HG02981 (cell line): ENCODE data around the gene CD1E.
"Not testable (repeated sequence)": the region's sequence is repeated elsewhere in the genome, so short reads cannot be mapped to it uniquely, and the experiment has no call there.

Experiments
- ATAC-seq: cut with Tn5 transposase; IDR thresholded peaks from one replicate; pipeline ENCODE4 v1.9.1; 2021; ENCODE audit warnings: mild to moderate bottlenecking, moderate library complexity; ENCODE audit not compliant: unreplicated experiment

CD1E gene

DNA sequence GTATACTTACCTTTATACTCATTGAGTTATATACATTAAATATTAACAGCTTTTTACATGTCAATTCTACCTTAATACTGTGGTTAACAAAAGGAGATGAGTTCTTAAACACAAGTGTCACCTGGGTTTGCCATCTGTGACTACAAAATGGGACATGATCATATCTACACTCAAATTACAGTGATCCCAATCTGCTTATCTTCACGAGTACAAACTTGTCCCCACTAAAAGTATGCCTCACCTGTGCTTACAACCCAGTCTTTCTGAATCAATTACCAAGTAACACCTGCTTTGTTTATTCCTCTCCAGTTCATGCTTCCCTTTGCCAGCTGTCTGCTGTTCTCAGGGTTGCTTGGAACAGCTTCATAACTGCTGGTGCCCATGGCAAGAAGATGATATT is 8.8 kb downstream of the CD1E start:
- ATAC-seq, result no peak

DNA sequence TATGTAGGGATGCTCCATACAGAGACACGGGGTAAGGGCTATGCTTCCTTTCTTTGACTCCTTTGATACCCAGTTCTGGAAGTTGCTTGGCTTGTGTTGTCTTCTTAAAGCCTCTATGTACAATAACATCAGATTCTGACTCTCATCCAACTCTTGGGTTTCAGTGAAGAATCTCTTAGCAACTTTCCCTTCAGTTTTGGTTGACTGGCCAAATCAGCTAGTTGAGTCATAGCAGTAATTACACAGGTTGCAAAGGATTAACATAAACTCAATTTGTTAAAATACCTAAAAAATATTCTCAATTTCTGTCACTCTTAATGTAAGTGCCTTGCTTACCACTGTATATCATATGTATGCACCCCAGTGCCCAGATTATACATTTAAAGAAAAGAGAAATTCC is 9.2 kb downstream of the CD1E start:
- no peak for ATAC-seq

DNA sequence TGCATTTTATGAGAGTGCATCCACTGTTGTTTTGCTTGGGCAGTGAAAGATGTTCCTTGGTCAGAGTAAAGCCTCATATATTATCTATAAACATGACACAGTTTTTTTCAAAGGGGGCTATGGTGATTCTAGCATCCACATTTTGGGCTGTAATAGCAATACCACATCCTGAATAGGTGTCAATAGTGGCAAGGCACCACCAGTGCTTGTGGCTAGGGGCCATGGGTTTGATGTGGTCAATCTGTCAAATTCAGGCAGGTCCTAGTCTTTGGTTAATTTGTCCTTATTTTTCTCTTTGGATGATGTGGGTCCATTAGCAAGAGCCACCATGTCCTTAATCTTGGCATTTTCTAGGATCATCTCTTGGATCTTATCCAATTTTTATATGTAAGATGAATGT is 13.1 kb downstream of the CD1E start:
- no peak for ATAC-seq

DNA sequence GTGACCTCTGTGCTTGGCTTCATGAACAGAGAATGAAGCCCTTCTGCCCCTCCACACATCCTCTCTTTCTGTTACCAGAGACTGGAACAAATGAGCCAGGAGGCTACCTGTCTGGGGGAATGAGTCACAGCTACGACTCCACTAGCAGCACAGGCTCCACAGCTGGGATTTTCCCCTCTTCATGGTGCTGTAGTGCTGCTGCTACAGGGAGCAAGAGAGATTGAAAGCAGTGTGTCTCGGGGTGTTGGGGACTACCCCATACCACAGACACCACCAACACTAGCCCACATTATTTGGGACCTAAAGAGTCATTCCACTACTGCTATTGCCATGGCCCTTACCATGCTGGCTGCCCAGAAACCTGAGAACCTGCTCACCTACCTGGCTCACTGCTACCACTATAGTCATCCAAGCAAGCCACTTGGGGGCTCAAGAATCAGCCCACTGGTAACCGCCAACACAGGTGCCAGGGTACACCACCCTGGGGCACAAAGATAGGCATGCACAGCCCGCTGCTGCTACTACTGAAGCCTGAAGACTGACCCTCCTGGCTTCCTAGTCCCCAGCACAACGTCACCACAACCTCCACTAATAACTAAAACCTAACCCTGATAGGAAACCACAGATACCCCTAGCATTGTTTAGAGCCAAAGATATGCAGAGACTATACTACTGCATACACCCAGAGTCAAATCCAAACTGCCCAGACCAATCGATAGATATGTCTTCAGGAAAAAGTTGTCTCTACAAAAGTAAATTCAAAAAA is 17.7 kb downstream of the CD1E start:
- peak; percentile 93 for ATAC-seq

DNA sequence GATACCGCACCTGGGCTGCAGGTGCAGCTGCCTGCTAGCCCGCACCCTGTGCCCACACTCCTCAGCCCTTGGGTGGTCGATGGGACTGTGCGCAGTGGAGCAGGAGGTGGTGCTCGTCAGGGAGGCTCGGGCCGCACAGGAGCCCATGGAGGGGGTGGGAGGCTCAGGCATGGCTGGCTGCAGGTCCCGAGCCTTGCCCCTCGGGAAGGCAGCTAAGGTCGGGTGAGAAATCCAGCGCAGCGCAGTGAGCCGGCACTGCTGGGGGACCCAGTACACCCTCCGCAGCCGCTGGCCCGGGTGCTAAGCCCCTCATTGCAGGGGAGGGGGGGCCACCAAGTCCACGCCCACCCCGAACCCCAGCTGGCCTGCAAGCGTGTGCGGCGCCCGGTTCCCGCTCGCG is 20.4 kb downstream of the CD1E start:
- not testable (repeated sequence) for ATAC-seq

DNA sequence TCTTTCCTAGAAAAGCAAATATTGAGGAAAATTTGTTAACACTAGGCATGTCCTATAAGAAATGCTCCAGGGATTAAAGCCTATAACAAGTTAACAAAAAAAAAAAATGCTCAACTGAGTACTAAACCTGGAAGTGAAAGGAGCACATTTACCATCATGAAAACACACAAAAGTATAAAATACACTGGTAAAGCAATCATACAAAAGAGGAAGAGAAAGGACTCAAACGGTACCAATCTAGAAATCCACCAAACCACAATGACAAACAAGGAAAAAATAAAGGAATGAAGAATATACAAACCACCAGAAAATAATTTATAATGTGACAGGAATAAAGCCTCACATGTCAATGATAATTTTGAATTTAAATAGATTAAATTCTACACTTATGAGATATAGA is 21.2 kb downstream of the CD1E start:
- no peak for ATAC-seq

DNA sequence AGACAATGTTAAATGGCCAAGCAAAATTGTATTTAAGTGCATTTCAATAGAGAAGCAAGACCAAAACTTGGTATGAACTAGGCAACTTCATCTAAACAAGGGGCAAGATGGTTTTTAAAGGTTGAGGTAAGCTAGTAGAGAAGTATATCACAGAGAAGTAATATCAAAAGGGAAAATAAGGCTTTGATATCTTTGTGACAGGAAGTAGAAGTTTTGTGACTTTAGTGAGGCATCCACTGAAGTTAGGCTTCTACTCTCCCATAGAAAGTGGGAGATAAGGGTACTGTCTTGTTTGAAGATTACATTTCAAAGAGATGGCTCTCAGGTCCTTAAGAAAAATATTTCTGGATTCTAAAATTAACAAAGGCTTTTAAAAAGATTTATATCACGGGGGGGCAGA is 36.6 kb downstream of the CD1E start:
- ATAC-seq, result no peak

DNA sequence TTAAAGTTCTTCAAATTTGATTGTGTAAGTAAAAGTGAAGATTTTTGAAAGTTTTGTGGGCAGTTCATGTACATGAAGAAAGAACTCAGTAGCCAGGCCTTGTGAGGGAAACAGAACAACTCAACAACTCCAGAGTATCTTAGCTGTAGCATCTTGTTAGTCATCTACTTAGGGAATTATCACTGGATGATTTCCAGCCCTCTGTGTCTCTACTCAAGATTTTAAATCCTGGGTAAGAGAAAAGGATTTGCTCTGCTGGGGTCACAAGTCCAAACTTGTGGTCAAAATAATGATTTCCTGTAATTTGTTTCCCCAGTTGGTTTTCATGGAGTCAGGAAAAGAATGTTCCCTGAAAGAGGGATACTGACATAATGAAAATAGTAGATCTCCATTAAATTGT is 37.4 kb downstream of the CD1E start:
- ATAC-seq, result no peak

DNA sequence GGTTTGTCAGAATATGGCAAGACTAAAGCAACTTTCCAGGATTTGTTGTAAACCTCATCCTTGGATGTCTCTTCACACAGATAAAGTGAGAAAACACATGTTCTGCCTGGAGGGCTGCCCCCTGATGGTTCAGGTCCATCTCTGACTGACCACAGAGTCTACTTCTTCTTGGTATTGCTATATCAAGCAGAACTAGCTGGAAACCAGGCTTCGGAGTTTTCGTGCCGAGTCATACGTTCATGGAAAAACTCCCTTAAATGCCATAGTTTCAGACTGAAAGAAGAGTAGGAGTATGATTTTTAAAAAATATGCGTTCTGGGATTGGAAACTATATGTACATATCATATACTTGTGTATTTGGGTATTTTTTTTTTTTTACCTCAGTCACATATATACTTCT is 39.8 kb downstream of the CD1E start:
- ATAC-seq, result no peak

DNA sequence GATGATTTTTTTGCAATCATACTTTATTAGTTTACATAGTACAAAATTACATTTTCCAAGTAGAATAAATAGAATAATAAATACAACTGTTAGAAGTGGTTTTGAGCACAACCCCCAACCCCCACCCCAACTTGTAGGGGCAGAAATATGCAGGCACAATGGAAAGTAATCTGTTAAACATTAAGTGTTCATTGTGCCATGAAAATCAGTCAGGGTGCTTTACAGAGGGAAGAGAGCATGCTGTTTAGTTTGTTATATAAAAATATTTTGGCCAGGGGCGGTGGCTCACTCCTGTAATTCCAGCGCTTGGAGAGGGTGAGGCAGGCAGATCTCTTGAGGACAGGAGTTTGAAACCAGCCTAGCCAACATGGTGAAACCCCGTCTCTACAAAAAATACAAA is 43.0 kb downstream of the CD1E start:
- no peak for ATAC-seq

DNA sequence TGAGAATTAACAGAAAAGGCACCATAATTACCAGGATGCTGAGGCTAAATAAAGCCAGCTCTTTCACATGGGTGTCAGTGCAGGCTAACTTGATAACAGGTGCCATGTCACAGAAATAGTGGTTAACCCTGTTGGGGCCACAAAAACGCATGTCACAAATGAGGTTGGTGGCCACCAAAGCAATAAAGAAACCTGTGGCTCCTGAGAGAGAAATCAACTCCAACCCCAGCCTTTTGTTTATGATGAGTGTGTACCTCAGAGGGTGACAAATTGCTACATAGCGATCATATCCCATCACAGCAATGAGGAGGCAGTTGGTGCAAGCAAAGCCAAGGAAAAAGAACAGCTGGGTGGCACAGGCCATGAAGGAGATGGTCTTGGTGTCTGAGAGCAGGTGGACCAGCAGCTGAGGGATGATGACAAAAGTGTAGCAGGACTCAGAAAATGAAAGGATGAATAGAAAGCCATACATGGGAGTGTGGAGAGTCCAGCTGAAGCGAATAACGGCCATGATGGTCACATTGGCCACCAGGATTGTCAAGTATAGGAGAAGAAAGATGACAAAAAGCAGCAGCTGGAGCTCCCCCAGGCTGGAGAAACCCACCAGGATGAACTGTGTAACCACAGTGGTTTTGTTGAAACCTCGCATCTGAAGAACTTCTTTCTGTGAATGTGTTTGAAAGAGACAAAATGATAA is 45.3 kb downstream of the CD1E start, which contains the start of gene OR10T2:
Gene OR10T2, minus strand, starts transcription at position 649 of the 697 bp plus-strand sequence. Its CDS starts 0 bp downstream, at position 649.
- ATAC-seq, result no peak

DNA sequence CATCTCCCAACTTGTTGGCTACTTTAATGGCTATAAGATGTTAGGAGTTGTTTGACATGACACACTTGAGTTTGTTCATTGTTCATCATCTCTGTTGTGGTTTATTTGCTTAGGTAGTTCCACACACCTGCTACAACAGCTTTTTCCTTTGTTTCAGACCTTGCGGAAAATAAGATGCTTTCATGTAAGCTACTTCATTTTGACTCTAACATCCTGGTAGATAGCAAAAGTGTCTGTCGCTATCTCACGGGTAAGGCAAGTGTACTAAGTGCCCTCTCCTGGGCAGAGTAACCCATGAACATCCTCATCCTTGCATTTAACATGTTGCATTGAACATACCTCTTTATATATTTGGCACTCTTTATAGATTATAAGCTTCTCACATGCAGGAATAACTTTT is 47.2 kb downstream of the CD1E start:
- ATAC-seq, result no peak

DNA sequence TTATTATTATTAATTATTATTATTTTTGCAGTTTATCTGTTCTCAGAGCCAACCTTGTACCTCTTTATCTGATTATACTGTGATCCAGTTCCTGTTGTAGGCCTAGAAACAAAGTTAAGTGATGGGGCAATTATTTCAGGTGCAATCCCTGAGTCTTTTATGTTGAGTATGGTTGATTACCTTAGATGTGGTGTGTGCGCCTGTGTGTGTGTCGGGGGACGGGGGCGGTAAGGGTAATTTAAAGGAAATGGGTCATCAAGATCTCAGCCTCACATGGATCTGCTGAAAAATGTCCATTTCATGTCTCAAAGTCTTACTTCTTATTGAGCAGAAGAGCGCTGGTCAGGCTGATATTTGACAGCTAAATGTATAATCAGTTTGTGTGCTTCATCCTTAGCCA is 53.4 kb downstream of the CD1E start:
- ATAC-seq, result no peak
